ENCODE data around the gene MIS12.
A peak's percentile ranks its signal among the peaks of the same experiment; 100 is the strongest.

The MIS12 gene

GRCh38 chr17:5444209-5444608, 42.2 kb upstream of the MIS12 start:
- Mint-ChIP-seq H3K4me3 (no peak overlapping the region), H3K36me3 (ENCODE audit: low read depth) (peaks cover 44% of the 10 kb centered on the region), H3K4me1 (peaks cover 5% of the 10 kb centered on the region), H3K27ac (no peak overlapping the region), H3K9me3 (no peaks in the 10 kb centered on the region), H3K27me3 (ENCODE audit: low read depth) (no peaks in the 10 kb centered on the region)
- TF ChIP-seq CTCF (IDR thresholded peaks at IDR 0.05; ENCODE audit: unreplicated experiment in 3 of 3): no peak

GRCh38 chr17:5446786-5447185, 39.6 kb upstream of the MIS12 start:
- Mint-ChIP-seq H3K27ac (no peak overlapping the region), H3K4me1 (no peaks in the 10 kb centered on the region), H3K36me3 (ENCODE audit: low read depth) (peaks cover 61% of the 10 kb centered on the region), H3K27me3 (ENCODE audit: low read depth) (no peaks in the 10 kb centered on the region), H3K9me3 (no peaks in the 10 kb centered on the region), H3K4me3 (no peak overlapping the region)
- no peak for TF ChIP-seq CTCF (IDR thresholded peaks at IDR 0.05; ENCODE audit: unreplicated experiment in 3 of 3)

GRCh38 chr17:5464717-5465507, 21.5 kb upstream of the MIS12 start:
- H3K4me3 Mint-ChIP-seq: peak overlapping the region in 1 of 3 experiments; percentile 5
- no peak for TF ChIP-seq CTCF (IDR thresholded peaks at IDR 0.05; ENCODE audit: unreplicated experiment in 3 of 3)
- H3K27ac Mint-ChIP-seq: no peak overlapping the region
- no peaks in the 10 kb centered on the region for H3K27me3 Mint-ChIP-seq (ENCODE audit: low read depth)
- peaks cover 19% of the 10 kb centered on the region for H3K4me1 Mint-ChIP-seq
- H3K36me3 Mint-ChIP-seq (ENCODE audit: low read depth): peaks cover 15% of the 10 kb centered on the region
- no peaks in the 10 kb centered on the region for H3K9me3 Mint-ChIP-seq

GRCh38 chr17:5466295-5466694, 20.1 kb upstream of the MIS12 start:
- H3K4me3 Mint-ChIP-seq: peak overlapping the region; percentile 13 to 88 (median 85)
- H3K27me3 Mint-ChIP-seq (ENCODE audit: low read depth): no peaks in the 10 kb centered on the region
- peaks cover 19% of the 10 kb centered on the region for H3K4me1 Mint-ChIP-seq
- TF ChIP-seq CTCF (IDR thresholded peaks at IDR 0.05; ENCODE audit: unreplicated experiment in 3 of 3): no peak
- H3K9me3 Mint-ChIP-seq: no peaks in the 10 kb centered on the region
- peaks cover 8% of the 10 kb centered on the region for H3K36me3 Mint-ChIP-seq (ENCODE audit: low read depth)
- H3K27ac Mint-ChIP-seq: no peak overlapping the region

- H3K27me3 Mint-ChIP-seq (ENCODE audit: low read depth): no peaks in the 10 kb centered on the region
- no peak for TF ChIP-seq CTCF (IDR thresholded peaks at IDR 0.05; ENCODE audit: unreplicated experiment in 3 of 3)
- H3K9me3 Mint-ChIP-seq: no peaks in the 10 kb centered on the region
Measured at GRCh38 chr17:5467416-5467815, 18.9 kb upstream of the MIS12 start.

GRCh38 chr17:5468075-5468473, 18.3 kb upstream of the MIS12 start:
- peaks cover 19% of the 10 kb centered on the region for H3K36me3 Mint-ChIP-seq (ENCODE audit: low read depth)

More at GRCh38 chr17:5467416-5467815, 18.9 kb upstream of the MIS12 start:
- Mint-ChIP-seq H3K27ac (peak overlapping the region; percentile 8 to 71 (median 47)), H3K4me1 (peaks cover 19% of the 10 kb centered on the region), H3K4me3 (peak overlapping the region; percentile 85 to 88 (median 88)), H3K36me3 (ENCODE audit: low read depth) (peaks cover 16% of the 10 kb centered on the region)

More at GRCh38 chr17:5468075-5468473, 18.3 kb upstream of the MIS12 start:
- Mint-ChIP-seq H3K9me3 (no peaks in the 10 kb centered on the region), H3K27me3 (ENCODE audit: low read depth) (no peaks in the 10 kb centered on the region), H3K27ac (peak overlapping the region; percentile 8 to 71 (median 47)), H3K4me3 (peak overlapping the region; percentile 85 to 88 (median 88)), H3K4me1 (peaks cover 19% of the 10 kb centered on the region)
- TF ChIP-seq CTCF (IDR thresholded peaks at IDR 0.05; ENCODE audit: unreplicated experiment in 3 of 3): no peak
